Measurements from ENCODE around the gene NLGN2.

NLGN2 gene

GRCh38 chr17:7425756-7426155 lies 18.1 kb downstream of the NLGN2 start:
- Histone ChIP-seq H3K27me3 (replicated peaks) (no peaks in the 10 kb centered on the region), H3K27ac (no peak overlapping the region), H3K36me3 (replicated peaks) (no peaks in the 10 kb centered on the region), H3K4me3 (ENCODE audit: low read depth, low read length) (no peak overlapping the region)
- no peak for TF ChIP-seq CTCF (IDR thresholded peaks at IDR 0.05; ENCODE audit: low read depth, low read length, missing control alignments)
- in situ Hi-C loops (cut with HindIII; ENCODE audit: low pct_ligation_motif_present, low sequenced_read_pairs), result no loop called here
- no peak for DNase-seq

GRCh38 chr17:7426203-7426863 lies 18.7 kb downstream of the NLGN2 start:
- Histone ChIP-seq H3K27me3 (replicated peaks) (no peaks in the 10 kb centered on the region), H3K4me3 (ENCODE audit: low read depth, low read length) (no peak overlapping the region), H3K36me3 (replicated peaks) (no peaks in the 10 kb centered on the region), H3K27ac (no peak overlapping the region)
- in situ Hi-C loops (cut with HindIII; ENCODE audit: low pct_ligation_motif_present, low sequenced_read_pairs), result no loop called here
- TF ChIP-seq CTCF (IDR thresholded peaks at IDR 0.05; ENCODE audit: low read depth, low read length, missing control alignments), result no peak
- no peak for DNase-seq

GRCh38 chr17:7426896-7427489 lies 19.3 kb downstream of the NLGN2 start:
- in situ Hi-C loops (cut with HindIII; ENCODE audit: low pct_ligation_motif_present, low sequenced_read_pairs), result no loop called here
- Histone ChIP-seq H3K27me3 (replicated peaks) (no peaks in the 10 kb centered on the region), H3K4me3 (ENCODE audit: low read depth, low read length) (no peak overlapping the region), H3K27ac (no peak overlapping the region), H3K36me3 (replicated peaks) (no peaks in the 10 kb centered on the region)
- TF ChIP-seq CTCF (IDR thresholded peaks at IDR 0.05; ENCODE audit: low read depth, low read length, missing control alignments), result no peak
- DNase-seq, result no peak

GRCh38 chr17:7427549-7427948 lies 19.9 kb downstream of the NLGN2 start:
- Histone ChIP-seq H3K36me3 (replicated peaks) (no peaks in the 10 kb centered on the region), H3K27me3 (replicated peaks) (no peaks in the 10 kb centered on the region), H3K27ac (no peak overlapping the region), H3K4me3 (ENCODE audit: low read depth, low read length) (no peak overlapping the region)
- in situ Hi-C loops (cut with HindIII; ENCODE audit: low pct_ligation_motif_present, low sequenced_read_pairs), result no loop called here
- no peak for DNase-seq
- TF ChIP-seq CTCF (IDR thresholded peaks at IDR 0.05; ENCODE audit: low read depth, low read length, missing control alignments), result no peak

- no peak for DNase-seq
- no peaks in the 10 kb centered on the region for H3K27me3 ChIP-seq (replicated peaks)
- in situ Hi-C loops (cut with HindIII; ENCODE audit: low pct_ligation_motif_present, low sequenced_read_pairs), result no loop called here
- no peak within 1 kb of the TSS for H3K4me3 ChIP-seq (ENCODE audit: low read depth, low read length)
- no peak within 1 kb of the TSS for H3K27ac ChIP-seq
- H3K36me3 ChIP-seq (replicated peaks), result no peaks in the 10 kb centered on the region
- no peak for TF ChIP-seq CTCF (IDR thresholded peaks at IDR 0.05; ENCODE audit: low read depth, low read length, missing control alignments)
Observed at GRCh38 chr17:7428557-7428956, 20.9 kb downstream of the NLGN2 start, which contains the start of gene SPEM3. SPEM3 (plus strand) TSS chr17:7428857; CDS start chr17:7428903, 46 bp downstream.

Measured in brain microvascular endothelial cell (primary cell).